B cell (primary cell): ENCODE measurements around the gene BCAR1.
"Not testable (repeated sequence)": the region's sequence is repeated elsewhere in the genome, so short reads cannot be mapped to it uniquely, and the experiment has no call there.

Experiments used
- CTCF ChIP-seq: fragments of 200-600 bp; IDR thresholded peaks from one replicate; pipeline ENCODE4 v1.8.0; 2022; ENCODE audit warnings: antibody characterized with exemption, mild to moderate bottlenecking
- EZH2 ChIP-seq: IDR thresholded peaks from 2 replicates; pipeline ENCODE4 v1.6.1; 2012; ENCODE audit warnings: borderline replicate concordance, low read depth, mild to moderate bottlenecking, moderate library complexity, low read length; ENCODE audit not compliant: insufficient read depth, poor library complexity, severe bottlenecking

GRCh38 chr16:75272629-75273028 is 21.2 kb upstream of the BCAR1 start:
- TF ChIP-seq CTCF, EZH2: not testable (repeated sequence)
